T1000 (cell line): ENCODE measurements around the gene NFIX.
"Not testable (repeated sequence)": the region's sequence is repeated elsewhere in the genome, so short reads cannot be mapped to it uniquely, and the experiment has no call there.

Source experiments
- DNase-seq: peaks from one replicate; lab custom pipeline; 2025; ENCODE audit warnings: mixed read lengths; lab: John Stamatoyannopoulos, UW

Gene NFIX

GRCh38 chr19:12994701-12995595 is at the start of gene NFIX:
Gene NFIX, plus strand, starts transcription at chr19:12995475. Its CDS starts 363 bp downstream, at chr19:12995838.
- DNase-seq = peak; percentile 19

GRCh38 chr19:12945479-12946091 is 49.7 kb upstream of the NFIX start, which contains the start of gene RAD23A:
Gene RAD23A, plus strand, starts transcription at chr19:12945862. Its CDS starts 87 bp downstream, at chr19:12945949.
- peak; percentile 96 for DNase-seq

- DNase-seq = no peak
These were observed 49.1 kb upstream of the NFIX start for GRCh38 chr19:12946092-12946721.

- DNase-seq = no peak
These were observed 48.4 kb upstream of the NFIX start for GRCh38 chr19:12946731-12947496.

- DNase-seq = no peak
These were observed 47.3 kb upstream of the NFIX start for GRCh38 chr19:12947702-12948611.

GRCh38 chr19:12948612-12949362 is 46.5 kb upstream of the NFIX start:
- no peak for DNase-seq

GRCh38 chr19:12949363-12950283 is 45.7 kb upstream of the NFIX start:
- no peak for DNase-seq

DNA sequence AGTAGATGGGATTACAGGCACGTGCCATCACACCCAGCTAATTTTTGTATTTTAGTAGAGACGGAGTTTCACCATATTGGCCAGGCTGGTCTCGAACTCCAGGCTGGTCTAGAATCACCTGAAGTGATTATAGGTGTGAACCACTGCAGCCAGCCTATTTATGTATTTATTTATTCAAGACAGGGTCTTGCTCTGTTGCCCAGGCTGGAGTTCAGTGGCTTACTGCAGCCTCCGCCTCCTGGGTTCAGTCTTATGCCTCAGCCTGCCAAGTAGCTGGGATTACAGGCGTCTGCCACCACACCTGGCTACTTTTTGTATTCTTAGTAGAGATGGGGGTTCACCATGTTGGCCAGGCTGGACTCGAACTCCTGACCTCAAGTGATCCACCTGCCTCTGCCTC is 43.2 kb upstream of the NFIX start:
- DNase-seq = not testable (repeated sequence)

- no peak for DNase-seq
These were observed 42.7 kb upstream of the NFIX start for GRCh38 chr19:12952488-12953137.

DNA sequence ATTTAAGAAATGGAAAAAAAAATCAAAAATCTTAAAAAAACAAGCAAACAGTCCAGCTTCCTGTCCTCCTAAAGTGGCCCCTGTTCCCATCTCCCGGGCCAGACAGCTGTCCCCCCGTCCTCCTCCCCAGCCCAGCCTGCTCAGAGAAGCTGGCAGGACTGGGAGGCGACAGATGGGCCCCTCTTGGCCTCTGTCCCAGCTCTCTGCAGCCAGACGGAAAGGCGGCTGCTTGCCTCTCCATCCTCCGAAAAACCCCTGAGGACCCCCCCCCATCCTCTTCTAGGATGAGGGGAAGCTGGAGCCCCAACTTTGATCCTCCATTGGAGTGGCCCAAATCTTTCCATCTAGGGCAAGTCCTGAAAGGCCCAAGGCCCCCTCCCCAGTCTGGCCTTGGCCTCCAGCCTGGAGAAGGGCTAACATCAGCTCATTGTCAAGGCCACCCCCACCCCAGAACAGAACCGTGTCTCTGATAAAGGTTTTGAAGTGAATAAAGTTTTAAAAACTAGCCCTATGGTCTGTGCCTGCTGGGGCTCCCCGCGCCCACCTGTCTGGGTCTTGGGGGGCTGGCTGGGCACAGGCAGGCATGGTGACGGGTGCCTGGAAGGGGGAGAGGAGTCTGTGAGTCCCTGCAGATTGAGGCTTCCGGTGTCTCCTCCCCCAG is 42.0 kb upstream of the NFIX start:
- DNase-seq = no peak

DNA sequence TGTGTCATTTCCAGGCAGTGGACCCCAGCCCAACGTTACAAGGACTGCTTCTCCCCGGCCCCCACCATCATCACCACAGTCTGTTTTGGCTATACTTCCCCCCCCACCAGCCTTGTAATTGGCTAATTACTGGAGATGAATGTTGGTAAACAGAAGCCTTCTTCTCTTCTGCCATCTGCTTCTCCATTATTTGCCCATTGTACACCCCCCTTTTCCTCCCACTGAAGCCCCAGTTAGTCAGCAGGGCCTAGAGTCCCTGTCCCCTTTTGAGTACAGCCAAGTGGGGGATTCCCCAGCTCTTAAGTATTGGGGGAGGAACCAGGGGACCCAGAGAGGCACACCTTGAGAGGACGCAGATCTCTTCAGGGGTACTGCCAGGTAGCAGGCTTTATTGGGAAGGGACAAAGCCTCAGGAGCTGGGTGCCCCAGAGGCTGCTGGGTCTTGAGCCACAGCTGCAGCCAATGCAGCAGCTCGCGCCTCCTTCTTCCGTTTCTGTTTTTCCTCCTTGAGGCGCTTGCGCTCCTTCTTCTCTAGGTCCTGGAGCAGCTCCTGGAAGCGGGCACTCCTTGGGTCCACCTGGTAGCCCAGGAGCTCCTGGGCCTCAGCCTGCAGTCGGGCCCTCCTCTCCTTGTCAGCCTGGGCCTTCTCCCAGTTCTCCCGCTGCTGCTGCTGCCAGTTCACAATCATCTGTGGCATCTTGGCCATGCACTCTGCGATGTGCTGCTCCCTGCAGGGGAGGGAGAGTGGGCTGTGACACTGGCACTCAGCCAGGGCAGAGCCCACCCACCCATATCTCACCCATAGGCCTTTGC is 41.3 kb upstream of the NFIX start:
- no peak for DNase-seq

DNA sequence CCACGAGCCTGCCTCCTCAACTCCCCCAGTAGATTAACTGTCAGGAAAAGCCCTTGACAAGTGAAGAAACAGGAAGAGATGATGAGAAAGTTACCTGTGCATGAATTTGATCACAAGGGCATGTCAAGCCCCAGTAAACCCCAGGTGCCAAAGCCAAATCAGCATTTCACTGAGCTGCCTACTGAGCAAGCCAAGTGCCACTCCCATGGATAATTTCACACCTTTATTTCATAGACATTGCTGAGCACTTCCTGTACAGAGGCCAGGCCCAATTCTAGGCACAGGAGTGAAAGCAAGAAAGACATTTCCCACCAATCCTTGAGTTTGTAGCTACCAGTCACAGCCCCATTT is 40.7 kb upstream of the NFIX start:
- no peak for DNase-seq

DNA sequence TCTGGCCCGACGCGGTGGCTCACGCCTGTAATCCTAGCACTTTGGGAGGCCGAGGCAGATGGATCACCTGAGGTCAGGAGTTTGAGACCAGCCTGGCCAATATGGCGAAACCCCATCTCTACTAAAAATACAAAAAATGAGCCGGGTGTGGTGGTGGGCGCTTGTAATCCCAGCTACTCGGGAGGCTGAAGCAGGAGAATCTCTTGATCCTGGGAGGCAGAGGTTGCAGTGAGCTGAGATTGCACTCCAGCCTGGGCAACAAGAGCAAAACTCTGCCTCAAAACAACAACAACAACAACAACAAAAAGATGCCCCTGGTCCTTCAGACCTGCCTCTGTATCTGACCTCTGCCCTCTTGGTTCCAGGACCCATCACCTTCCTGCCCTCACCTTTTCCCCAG is 39.7 kb upstream of the NFIX start:
- not testable (repeated sequence) for DNase-seq

- DNase-seq = no peak
These were observed 39.3 kb upstream of the NFIX start for GRCh38 chr19:12955996-12956395.

GRCh38 chr19:12956446-12957388 is 38.6 kb upstream of the NFIX start, which contains the start of gene GADD45GIP1:
Gene GADD45GIP1, minus strand, starts transcription at chr19:12957223. Its CDS starts 11 bp downstream, at chr19:12957212.
- peak; percentile 64 for DNase-seq

GRCh38 chr19:12957389-12957952 is 37.8 kb upstream of the NFIX start:
- not testable (repeated sequence) for DNase-seq
